ENCODE data around the gene MCC. TPM values are rescaled to one million over a fixed set of nuclear protein-coding genes. Genes with fewer than 3 reads are reported as not detected.

The MCC gene
- total and polyA plus RNA-seq, 2 donors (not counting 1 experiment from before 2014, with no cell fraction given) = 3.2 to 41.3 TPM

GRCh38 chr5:113489299-113489698 is 1.0 kb upstream of the MCC start:
- DNase-seq (ENCODE audit: low read depth in 2 of 2) = peak; percentile 98 to 99

DNA sequence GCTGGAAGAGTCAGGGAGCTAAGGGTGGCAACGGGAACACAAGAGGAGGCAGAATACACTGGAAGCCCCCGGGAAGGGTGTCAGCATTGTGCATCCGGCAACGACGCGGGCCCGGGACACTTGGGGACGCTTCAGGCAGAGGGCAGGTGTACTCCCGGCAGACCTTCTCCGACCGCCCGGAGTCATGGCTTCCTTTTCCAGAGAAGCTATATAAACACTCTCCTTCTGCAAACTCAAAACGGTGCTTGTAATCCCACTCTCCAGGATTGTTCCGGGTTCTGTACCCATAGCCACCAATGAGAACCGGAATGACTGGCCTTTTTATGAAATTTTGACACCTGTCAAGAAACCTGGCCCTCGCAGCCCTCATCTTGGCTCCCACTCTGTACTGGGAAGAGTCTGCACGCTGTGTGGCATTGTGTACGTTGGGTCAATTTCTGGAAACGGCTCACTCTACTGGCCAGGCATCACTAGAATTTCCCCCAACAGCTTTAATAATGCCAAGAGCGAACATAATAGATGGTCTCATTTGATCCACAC is 462 bp upstream of the MCC start:
- DNase-seq (ENCODE audit: low read depth in 2 of 2) = no peak
- Histone ChIP-seq H3K9ac (ENCODE audit: insufficient read depth, low read length) (peak overlapping the region; percentile 69), H3K4me3 (replicated peaks in 1 of 4; ENCODE audit: control extremely low read depth in 1 of 4, insufficient read depth in 1 of 4, low read depth in 3 of 4, low read length in 4 of 4) (peak overlapping the region; percentile 63 to 83 (median 79)), H3K79me2 (ENCODE audit: control insufficient read depth, insufficient read depth, low read length) (no peaks in the 10 kb centered on the region), H3K27me3 (ENCODE audit: control insufficient read depth, insufficient read depth, low read length) (no peaks in the 10 kb centered on the region), H4K20me1 (ENCODE audit: control insufficient read depth, extremely low read depth, insufficient read depth, low read length) (no peaks in the 10 kb centered on the region), H3K4me1 (ENCODE audit: control insufficient read depth, extremely low read depth, insufficient read depth, low read length) (peaks cover 11% of the 10 kb centered on the region), H3K27ac (ENCODE audit: insufficient read depth, low read length) (peak overlapping the region; percentile 23), H3K4me2 (ENCODE audit: extremely low read depth, insufficient read depth, low read length) (peak overlapping the region; percentile 70), H3K9me3 (ENCODE audit: control insufficient read depth, insufficient read depth, low read depth, low read length) (no peaks in the 10 kb centered on the region), H2AFZ (ENCODE audit: low read length) (peak overlapping the region; percentile 71), H3K36me3 (ENCODE audit: control insufficient read depth, insufficient read depth, low read length) (no peaks in the 10 kb centered on the region)
- no peak for TF ChIP-seq EZH2 (IDR thresholded peaks at IDR 0.05; ENCODE audit: low read length, missing control alignments)
- no peak for TF ChIP-seq CTCF (conservative IDR thresholded peaks at IDR 0.05 in 1 of 2, IDR thresholded peaks at IDR 0.05 in 1 of 2; ENCODE audit: low read depth in 1 of 2, low read length in 2 of 2)

More at GRCh38 chr5:113489299-113489698, 1.0 kb upstream of the MCC start:
- Histone ChIP-seq H3K4me1 (ENCODE audit: control insufficient read depth, extremely low read depth, insufficient read depth, low read length) (peaks cover 11% of the 10 kb centered on the region), H3K9ac (ENCODE audit: insufficient read depth, low read length) (no peak overlapping the region), H2AFZ (ENCODE audit: low read length) (no peak overlapping the region), H4K20me1 (ENCODE audit: control insufficient read depth, extremely low read depth, insufficient read depth, low read length) (no peaks in the 10 kb centered on the region), H3K79me2 (ENCODE audit: control insufficient read depth, insufficient read depth, low read length) (no peaks in the 10 kb centered on the region), H3K4me2 (ENCODE audit: extremely low read depth, insufficient read depth, low read length) (peak overlapping the region; percentile 62), H3K27me3 (ENCODE audit: control insufficient read depth, insufficient read depth, low read length) (no peaks in the 10 kb centered on the region), H3K36me3 (ENCODE audit: control insufficient read depth, insufficient read depth, low read length) (no peaks in the 10 kb centered on the region), H3K9me3 (ENCODE audit: control insufficient read depth, insufficient read depth, low read depth, low read length) (no peaks in the 10 kb centered on the region), H3K4me3 (replicated peaks in 1 of 4; ENCODE audit: control extremely low read depth in 1 of 4, insufficient read depth in 1 of 4, low read depth in 3 of 4, low read length in 4 of 4) (peak overlapping the region in 2 of 4 experiments; percentile 63 to 83), H3K27ac (ENCODE audit: insufficient read depth, low read length) (peak overlapping the region; percentile 23)
- TF ChIP-seq CTCF (conservative IDR thresholded peaks at IDR 0.05 in 1 of 2, IDR thresholded peaks at IDR 0.05 in 1 of 2; ENCODE audit: low read depth in 1 of 2, low read length in 2 of 2) = no peak
- TF ChIP-seq EZH2 (IDR thresholded peaks at IDR 0.05; ENCODE audit: low read length, missing control alignments) = no peak

- H3K36me3 ChIP-seq (ENCODE audit: control insufficient read depth, insufficient read depth, low read length) = no peaks in the 10 kb centered on the region
- no peaks in the 10 kb centered on the region for H3K27me3 ChIP-seq (ENCODE audit: control insufficient read depth, insufficient read depth, low read length)
- peak; percentile 18 for DNase-seq (ENCODE audit: low read depth in 2 of 2)
- no peaks in the 10 kb centered on the region for H3K79me2 ChIP-seq (ENCODE audit: control insufficient read depth, insufficient read depth, low read length)
- H3K4me2 ChIP-seq (ENCODE audit: extremely low read depth, insufficient read depth, low read length) = peak overlapping the region; percentile 94
- H3K4me3 ChIP-seq (replicated peaks in 1 of 4; ENCODE audit: control extremely low read depth in 1 of 4, insufficient read depth in 1 of 4, low read depth in 3 of 4, low read length in 4 of 4) = peak overlapping the region; percentile 76 to 83 (median 82)
- peak overlapping the region; percentile 70 for H2AFZ ChIP-seq (ENCODE audit: low read length)
- H3K9ac ChIP-seq (ENCODE audit: insufficient read depth, low read length) = peak overlapping the region; percentile 69
- no peak for TF ChIP-seq CTCF (conservative IDR thresholded peaks at IDR 0.05 in 1 of 2, IDR thresholded peaks at IDR 0.05 in 1 of 2; ENCODE audit: low read depth in 1 of 2, low read length in 2 of 2)
- TF ChIP-seq EZH2 (IDR thresholded peaks at IDR 0.05; ENCODE audit: low read length, missing control alignments) = no peak
- no peak overlapping the region for H3K27ac ChIP-seq (ENCODE audit: insufficient read depth, low read length)
- no peaks in the 10 kb centered on the region for H3K9me3 ChIP-seq (ENCODE audit: control insufficient read depth, insufficient read depth, low read depth, low read length)
- H4K20me1 ChIP-seq (ENCODE audit: control insufficient read depth, extremely low read depth, insufficient read depth, low read length) = no peaks in the 10 kb centered on the region
- H3K4me1 ChIP-seq (ENCODE audit: control insufficient read depth, extremely low read depth, insufficient read depth, low read length) = peaks cover 11% of the 10 kb centered on the region
Measured at GRCh38 chr5:113487416-113487780, 855 bp downstream of the MCC start.
